Measurements from ENCODE around the gene AP1B1. TPM values are rescaled to one million over a fixed set of nuclear protein-coding genes. Genes with fewer than 3 reads are reported as not detected.
"Not testable (repeated sequence)": the region's sequence is repeated elsewhere in the genome, so short reads cannot be mapped to it uniquely, and the experiment has no call there.

Gene AP1B1
- total and polyA plus RNA-seq, 4 donors: 32.7 to 97.9 (median 50.0) TPM

- peaks cover 0 to 15% (median 0%) of the 10 kb centered on the region in 5 donors for H3K4me1 ChIP-seq (ENCODE audit: control insufficient read depth in 5 of 5, insufficient read depth in 5 of 5, low read length in 5 of 5)
Observed at GRCh38 chr22:29379258-29379657, 9.1 kb downstream of the AP1B1 start.

GRCh38 chr22:29377979-29378378 is 10.4 kb downstream of the AP1B1 start:
- Histone ChIP-seq H3K27ac (ENCODE audit: low read depth in 1 of 2, low read length in 1 of 2) (no peak overlapping the region), H3K36me3 (ENCODE audit: control insufficient read depth in 4 of 4, insufficient read depth in 4 of 4, low read length in 4 of 4) (peaks cover 0 to 8% (median 4%) of the 10 kb centered on the region in 4 donors), H3K9me3 (ENCODE audit: control insufficient read depth in 4 of 4, insufficient read depth in 3 of 4, low read length in 3 of 4) (no peaks in the 10 kb centered on the region), H3K4me1 (ENCODE audit: control insufficient read depth in 5 of 5, insufficient read depth in 5 of 5, low read length in 5 of 5) (peaks cover 0 to 11% (median 0%) of the 10 kb centered on the region in 5 donors), H3K27me3 (ENCODE audit: control insufficient read depth in 3 of 3, insufficient read depth in 3 of 3, low read length in 2 of 3) (no peaks in the 10 kb centered on the region), H3K4me3 (no peak overlapping the region), H3K9ac (ENCODE audit: insufficient read depth in 1 of 2, low read length in 2 of 2) (no peak overlapping the region)
- 74 to 89% methylated on average over 7 of the region's 7 CpGs for WGBS, 2 donors
- TF ChIP-seq CTCF (IDR thresholded peaks at IDR 0.05; ENCODE audit: control extremely low read depth, extremely low read depth): no peak
- ATAC-seq (ENCODE audit: insufficient read depth, low FRiP score): no peak
- peak; percentile 31 to 55 (median 35) for DNase-seq

More at GRCh38 chr22:29379258-29379657, 9.1 kb downstream of the AP1B1 start:
- H3K4me3 ChIP-seq: no peak overlapping the region
- peak overlapping the region in 1 of 2 donors; percentile 22 for H3K27ac ChIP-seq (ENCODE audit: low read depth in 1 of 2, low read length in 1 of 2)
- H3K36me3 ChIP-seq (ENCODE audit: control insufficient read depth in 4 of 4, insufficient read depth in 4 of 4, low read length in 4 of 4): peaks cover 2 to 10% (median 4%) of the 10 kb centered on the region in 4 donors
- TF ChIP-seq CTCF (IDR thresholded peaks at IDR 0.05; ENCODE audit: control extremely low read depth, extremely low read depth): no peak
- no peaks in the 10 kb centered on the region for H3K9me3 ChIP-seq (ENCODE audit: control insufficient read depth in 4 of 4, insufficient read depth in 3 of 4, low read length in 3 of 4)
- WGBS, 2 donors: 88 to 90% methylated on average over 7 of the region's 7 CpGs
- ATAC-seq (ENCODE audit: insufficient read depth, low FRiP score) (no peak), DNase-seq (no peak)
- H3K27me3 ChIP-seq (ENCODE audit: control insufficient read depth in 3 of 3, insufficient read depth in 3 of 3, low read length in 2 of 3): no peaks in the 10 kb centered on the region
- H3K9ac ChIP-seq (ENCODE audit: insufficient read depth in 1 of 2, low read length in 2 of 2): no peak overlapping the region

- not testable (repeated sequence) for H3K27ac ChIP-seq (ENCODE audit: low read depth in 1 of 2, low read length in 1 of 2)
- 83 to 86% methylated on average over 5 of the region's 5 CpGs for WGBS, 2 donors
Observed at GRCh38 chr22:29376705-29377104, 11.7 kb downstream of the AP1B1 start.

GRCh38 chr22:29375398-29376076 is 12.8 kb downstream of the AP1B1 start:
- Histone ChIP-seq H3K9ac (ENCODE audit: insufficient read depth in 1 of 2, low read length in 2 of 2) (no peak overlapping the region), H3K27me3 (ENCODE audit: control insufficient read depth in 3 of 3, insufficient read depth in 3 of 3, low read length in 2 of 3) (no peaks in the 10 kb centered on the region), H3K4me1 (ENCODE audit: control insufficient read depth in 5 of 5, insufficient read depth in 5 of 5, low read length in 5 of 5) (peaks cover 0 to 6% (median under 1%) of the 10 kb centered on the region in 5 donors), H3K27ac (ENCODE audit: low read depth in 1 of 2, low read length in 1 of 2) (no peak overlapping the region), H3K4me3 (no peak overlapping the region), H3K36me3 (ENCODE audit: control insufficient read depth in 4 of 4, insufficient read depth in 4 of 4, low read length in 4 of 4) (peaks cover 0 to 8% (median 5%) of the 10 kb centered on the region in 4 donors), H3K9me3 (ENCODE audit: control insufficient read depth in 4 of 4, insufficient read depth in 3 of 4, low read length in 3 of 4) (no peaks in the 10 kb centered on the region)
- ATAC-seq (ENCODE audit: insufficient read depth, low FRiP score): no peak
- 61 to 84% methylated on average over 4 of the region's 4 CpGs for WGBS, 2 donors
- no peak for DNase-seq
- TF ChIP-seq CTCF (IDR thresholded peaks at IDR 0.05; ENCODE audit: control extremely low read depth, extremely low read depth): no peak

More at GRCh38 chr22:29376705-29377104, 11.7 kb downstream of the AP1B1 start:
- not testable (repeated sequence) for H3K9ac ChIP-seq (ENCODE audit: insufficient read depth in 1 of 2, low read length in 2 of 2); DNase-seq; ATAC-seq (ENCODE audit: insufficient read depth, low FRiP score); H3K36me3 ChIP-seq (ENCODE audit: control insufficient read depth in 4 of 4, insufficient read depth in 4 of 4, low read length in 4 of 4); H3K4me3 ChIP-seq; H3K4me1 ChIP-seq (ENCODE audit: control insufficient read depth in 5 of 5, insufficient read depth in 5 of 5, low read length in 5 of 5); H3K27me3 ChIP-seq (ENCODE audit: control insufficient read depth in 3 of 3, insufficient read depth in 3 of 3, low read length in 2 of 3); H3K9me3 ChIP-seq (ENCODE audit: control insufficient read depth in 4 of 4, insufficient read depth in 3 of 4, low read length in 3 of 4)

GRCh38 chr22:29374806-29375205 is 13.6 kb downstream of the AP1B1 start:
- H3K4me3 ChIP-seq; H3K4me1 ChIP-seq (ENCODE audit: control insufficient read depth in 5 of 5, insufficient read depth in 5 of 5, low read length in 5 of 5); H3K36me3 ChIP-seq (ENCODE audit: control insufficient read depth in 4 of 4, insufficient read depth in 4 of 4, low read length in 4 of 4); H3K27me3 ChIP-seq (ENCODE audit: control insufficient read depth in 3 of 3, insufficient read depth in 3 of 3, low read length in 2 of 3); ATAC-seq (ENCODE audit: insufficient read depth, low FRiP score); H3K9me3 ChIP-seq (ENCODE audit: control insufficient read depth in 4 of 4, insufficient read depth in 3 of 4, low read length in 3 of 4); H3K27ac ChIP-seq (ENCODE audit: low read depth in 1 of 2, low read length in 1 of 2); H3K9ac ChIP-seq (ENCODE audit: insufficient read depth in 1 of 2, low read length in 2 of 2); DNase-seq: not testable (repeated sequence)
- WGBS, 2 donors: 95 to 98% methylated on average over 7 of the region's 7 CpGs
